ENCODE results near the gene EFCAB6.

GRCh38 chr22:43820651-43821305 lies 8.7 kb upstream of the EFCAB6 start:
- TF ChIP-seq CTCF (conservative IDR thresholded peaks at IDR 0.05) = no peak
- TF ChIP-seq EZH2 (IDR thresholded peaks at IDR 0.05; ENCODE audit: low read depth) = no peak

Measured in PC-9 (cell line).